AG09319 (cell line): Measurements from ENCODE around the gene SPRED2.
A peak's percentile ranks its signal among the peaks of the same experiment; 100 is the strongest.

Experiments used
- DNase-seq: peaks from one replicate; pipeline ENCODE4 v3.0.0-alpha.2; 2010; ENCODE audit warnings: low read depth; ENCODE audit errors: extremely low read depth
- TF ChIP-seq, protein P1 (sequence below): IDR thresholded peaks from 2 replicates; pipeline ENCODE4 v1.5.1; 2011; ENCODE audit warnings: low read depth, mild to moderate bottlenecking, inconsistent platforms, low read length, moderate library complexity

The SPRED2 gene

DNA sequence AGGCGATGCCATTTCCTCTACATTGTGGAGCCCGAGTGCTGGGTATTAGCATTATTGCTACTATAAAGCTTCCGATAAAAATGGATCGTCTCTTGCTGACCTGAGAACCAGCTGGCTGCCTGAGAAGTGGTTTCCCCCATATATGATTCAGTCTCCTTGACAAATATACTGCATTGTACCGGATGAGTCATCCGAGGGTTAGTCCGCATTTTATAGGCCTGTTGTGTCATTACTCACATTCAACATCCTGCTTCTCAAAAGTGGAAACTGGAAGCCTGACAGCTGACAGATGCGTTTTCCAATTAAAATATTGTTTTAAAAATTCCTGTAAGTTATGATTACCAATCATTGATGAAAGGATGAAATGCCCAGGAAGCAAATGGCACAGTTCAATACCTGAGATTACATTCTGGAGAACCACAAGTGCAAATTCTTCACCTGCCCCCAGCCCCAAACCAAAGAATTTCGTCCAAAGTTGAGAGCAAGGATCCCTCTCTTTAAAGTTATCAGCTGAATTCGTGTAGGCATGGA lies 65.7 kb downstream of the SPRED2 start:
- peak; percentile 79 for DNase-seq
- TF ChIP-seq, protein P1, sequence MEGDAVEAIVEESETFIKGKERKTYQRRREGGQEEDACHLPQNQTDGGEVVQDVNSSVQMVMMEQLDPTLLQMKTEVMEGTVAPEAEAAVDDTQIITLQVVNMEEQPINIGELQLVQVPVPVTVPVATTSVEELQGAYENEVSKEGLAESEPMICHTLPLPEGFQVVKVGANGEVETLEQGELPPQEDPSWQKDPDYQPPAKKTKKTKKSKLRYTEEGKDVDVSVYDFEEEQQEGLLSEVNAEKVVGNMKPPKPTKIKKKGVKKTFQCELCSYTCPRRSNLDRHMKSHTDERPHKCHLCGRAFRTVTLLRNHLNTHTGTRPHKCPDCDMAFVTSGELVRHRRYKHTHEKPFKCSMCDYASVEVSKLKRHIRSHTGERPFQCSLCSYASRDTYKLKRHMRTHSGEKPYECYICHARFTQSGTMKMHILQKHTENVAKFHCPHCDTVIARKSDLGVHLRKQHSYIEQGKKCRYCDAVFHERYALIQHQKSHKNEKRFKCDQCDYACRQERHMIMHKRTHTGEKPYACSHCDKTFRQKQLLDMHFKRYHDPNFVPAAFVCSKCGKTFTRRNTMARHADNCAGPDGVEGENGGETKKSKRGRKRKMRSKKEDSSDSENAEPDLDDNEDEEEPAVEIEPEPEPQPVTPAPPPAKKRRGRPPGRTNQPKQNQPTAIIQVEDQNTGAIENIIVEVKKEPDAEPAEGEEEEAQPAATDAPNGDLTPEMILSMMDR = no peak

DNA sequence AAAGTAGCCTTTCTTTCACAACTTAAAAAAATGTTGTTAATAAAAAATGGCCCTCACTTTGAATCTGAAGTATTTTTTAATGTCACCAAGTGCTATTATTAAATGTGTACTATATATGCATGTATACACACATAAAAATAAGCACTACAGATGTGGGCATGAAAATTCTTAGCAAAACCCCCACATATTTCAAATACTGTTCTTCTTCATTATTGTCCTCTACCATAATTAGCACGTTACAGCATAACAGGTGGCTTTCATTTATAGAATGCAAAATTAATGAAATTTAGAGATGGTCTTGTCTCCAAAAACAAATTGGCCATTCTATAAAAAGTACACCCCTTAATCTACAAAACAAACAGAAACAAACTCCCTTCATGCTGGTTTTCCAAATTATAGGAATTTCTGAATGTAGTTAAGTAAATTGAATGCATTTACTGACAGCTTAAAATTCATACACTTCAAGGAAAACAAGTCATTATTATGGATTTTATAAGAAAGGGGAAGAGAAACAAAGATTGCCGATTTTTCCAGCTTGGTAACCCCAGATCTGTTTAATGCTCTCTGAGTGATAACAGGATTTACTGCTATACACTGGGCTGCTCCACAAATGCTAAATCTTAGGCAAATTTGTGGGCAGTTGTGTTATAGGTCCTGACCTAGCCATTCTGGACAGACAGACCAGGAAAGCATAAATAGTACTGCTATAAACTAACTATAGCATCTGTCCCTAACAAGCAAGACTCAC lies 67.2 kb downstream of the SPRED2 start:
- DNase-seq = no peak
- TF ChIP-seq, protein P1 = no peak

DNA sequence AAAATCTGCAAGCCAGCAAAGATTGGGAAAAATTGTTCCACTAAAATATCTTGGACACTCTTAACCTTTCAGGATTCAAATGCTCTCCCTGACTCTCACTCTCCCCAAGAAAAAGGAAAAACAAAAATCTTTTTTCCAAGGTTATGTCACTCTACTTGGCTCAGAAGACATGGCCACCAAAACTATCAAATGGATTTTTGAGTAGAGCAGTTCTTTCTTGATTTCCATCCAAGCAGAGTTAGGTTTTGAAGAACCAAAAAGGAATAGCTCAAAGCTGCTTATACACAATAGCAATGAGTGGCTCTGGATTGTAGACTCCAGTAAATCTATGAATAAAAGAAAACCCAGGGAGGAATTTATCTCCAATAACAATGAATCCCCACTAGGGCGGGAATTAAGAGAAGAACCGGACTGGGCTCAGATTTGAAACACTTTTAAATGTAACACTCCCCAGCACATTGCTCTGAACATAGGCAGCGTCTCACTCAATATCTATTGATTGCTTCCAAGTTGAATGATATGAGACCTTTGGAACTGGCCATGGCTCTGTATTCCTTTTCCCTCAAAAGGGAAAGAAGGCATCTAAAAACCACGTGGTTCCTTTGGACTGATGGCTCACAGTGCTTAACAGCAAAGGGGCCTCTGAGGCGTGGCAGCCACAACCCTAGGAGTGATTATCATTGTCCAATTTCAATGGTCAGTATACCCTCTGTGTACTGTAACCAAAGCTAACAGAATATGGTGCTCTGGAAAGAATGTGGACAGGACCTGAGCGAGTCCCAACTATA lies 68.3 kb downstream of the SPRED2 start:
- no peak for DNase-seq
- TF ChIP-seq, protein P1 = no peak

DNA sequence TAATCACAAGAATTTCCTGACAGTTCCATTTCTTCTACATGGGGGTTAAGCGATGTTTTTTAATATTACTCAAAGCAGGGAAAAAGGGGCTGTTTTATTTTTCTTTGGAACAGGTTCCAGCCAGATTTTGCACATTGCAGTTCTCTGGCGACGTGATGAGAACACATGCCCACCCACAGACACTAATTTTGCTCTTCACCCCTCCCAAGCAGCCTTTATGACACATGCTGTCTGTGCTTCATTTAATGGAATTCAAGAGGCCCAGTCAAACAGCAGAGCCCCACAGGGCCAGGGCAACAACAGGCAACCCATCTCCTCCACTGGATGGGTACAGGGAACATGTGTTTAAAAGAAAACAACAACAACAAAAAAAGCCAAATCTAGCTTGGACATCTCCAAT lies 70.8 kb downstream of the SPRED2 start:
- no peak for DNase-seq

DNA sequence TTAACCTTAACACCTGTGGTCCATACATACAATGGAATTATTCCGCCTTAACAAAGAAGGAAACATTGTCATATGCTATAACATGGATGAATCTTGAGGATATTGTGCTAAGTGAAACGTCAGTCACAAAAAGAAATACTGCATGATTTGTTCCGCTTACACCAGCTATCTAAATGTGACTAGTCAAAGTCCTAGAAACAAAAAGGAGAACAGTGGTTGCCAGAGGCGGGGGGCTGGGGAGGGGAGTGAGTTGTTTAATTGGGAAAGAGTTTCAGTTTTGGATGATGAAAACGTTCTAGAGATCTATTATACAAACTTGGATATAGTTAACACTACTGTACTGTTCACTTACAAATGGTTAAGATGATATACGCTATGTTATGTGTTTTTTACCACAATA lies 72.0 kb downstream of the SPRED2 start:
- TF ChIP-seq, protein P1 = no peak
- no peak for DNase-seq

More for the DNA sequence above, 70.8 kb downstream of the SPRED2 start:
- TF ChIP-seq, protein P1 = no peak

DNA sequence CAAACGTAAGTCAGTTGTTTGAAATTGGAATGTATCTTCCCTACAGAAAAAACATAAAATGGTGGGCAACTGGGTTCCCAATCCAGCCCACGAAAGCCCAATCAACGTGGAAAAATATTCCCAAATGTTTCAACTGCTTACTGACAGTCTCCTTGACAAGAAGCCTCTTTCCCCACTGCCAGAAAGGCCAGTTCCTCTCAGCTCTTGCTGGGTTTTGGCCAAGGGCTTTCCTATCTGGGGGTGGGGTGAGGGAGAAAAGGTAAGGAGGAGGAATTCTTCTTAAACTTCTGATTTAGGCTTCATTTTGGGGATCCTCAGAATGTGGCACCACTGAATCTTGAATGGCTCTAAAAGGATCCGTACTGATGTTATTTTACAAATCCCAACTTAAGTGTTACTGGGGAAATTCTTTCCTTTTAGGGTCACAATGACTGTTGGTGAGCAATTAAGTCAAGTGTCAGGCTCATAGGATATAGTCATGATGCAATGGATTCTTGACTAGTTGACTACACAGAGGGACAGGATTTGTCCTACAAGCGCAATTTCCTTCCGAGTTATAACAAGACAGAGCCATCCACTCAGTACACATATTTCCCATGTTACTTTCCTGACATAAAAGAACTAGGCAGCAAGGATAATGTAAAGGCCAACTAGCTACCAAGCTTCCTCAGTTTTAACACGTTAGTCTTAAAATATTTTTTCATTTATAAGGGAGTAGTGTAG lies 73.6 kb downstream of the SPRED2 start:
- DNase-seq = no peak
- TF ChIP-seq, protein P1 = no peak
